ENCODE measurements around the gene SPEG.

DNA sequence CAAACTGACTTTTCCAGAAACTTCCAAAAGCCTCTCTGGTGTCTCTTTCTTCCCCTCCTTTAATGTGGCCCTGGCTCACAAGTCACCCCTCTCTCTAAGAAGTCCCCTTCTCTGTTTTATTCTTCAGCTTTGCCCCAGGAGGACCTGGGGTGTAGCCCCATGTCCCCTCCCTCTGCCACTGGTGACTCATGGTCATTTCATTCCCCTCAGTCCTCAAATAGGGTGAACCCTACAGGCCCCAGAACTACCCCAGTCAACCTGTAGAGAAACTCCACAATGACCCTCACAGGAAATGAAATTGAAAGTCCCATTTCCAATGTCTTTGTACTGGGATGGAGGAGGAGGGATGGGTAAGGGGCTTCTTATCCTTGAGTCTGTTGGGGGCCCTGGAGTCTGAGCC lies 6.2 kb upstream of the SPEG start:
- TF ChIP-seq YY1 (IDR thresholded peaks at IDR 0.05; ENCODE audit: insufficient read depth, insufficient read length) (no peak), ZNF274 (IDR thresholded peaks at IDR 0.05; ENCODE audit: low read depth, low read length) (no peak)
